Natural killer cell (primary cell): Measurements from ENCODE around the gene PLCB4. TPM values are rescaled to one million over a fixed set of nuclear protein-coding genes. Genes with fewer than 3 reads are reported as not detected.

Source experiments
- ATAC-seq, 3 donors: fragments of 150-1000 bp in 2 of 3; fragments of 200-7000 bp in 1 of 3; cut with Tn5 transposase; 1 replicate in 1 of 3; 2 replicates in 2 of 3; pipeline ENCODE4 v1.10.0; 2021; ENCODE audit warnings: mild to moderate bottlenecking in 2 of 3, moderate library complexity in 2 of 3
- DNase-seq, 2 donors: peaks; one replicate each; pipeline versions ENCODE4 v3.0.0 to v3.0.0-alpha.2; 2013 to 2021; ENCODE audit warnings: mixed read lengths in 1 of 2
- H3K27ac ChIP-seq: one replicate; pipeline ENCODE4 v1.5.1; 2013; ENCODE audit warnings: mild to moderate bottlenecking, low read length
- H3K27me3 ChIP-seq: one replicate; pipeline ENCODE4 v1.6.1; 2013; ENCODE audit warnings: low read length; ENCODE audit not compliant: control insufficient read depth, insufficient read depth
- H3K36me3 ChIP-seq: one replicate; pipeline ENCODE4 v1.6.1; 2013; ENCODE audit warnings: low read length; ENCODE audit not compliant: control insufficient read depth, insufficient read depth
- H3K4me1 ChIP-seq: one replicate; pipeline ENCODE4 v1.6.1; 2013; ENCODE audit warnings: low read length; ENCODE audit not compliant: control insufficient read depth, insufficient read depth
- H3K4me3 ChIP-seq: one replicate; pipeline ENCODE4 v1.5.1; 2013; ENCODE audit warnings: low read length
- H3K9me3 ChIP-seq: one replicate; pipeline ENCODE4 v1.6.1; 2013; ENCODE audit warnings: low read length; ENCODE audit not compliant: control insufficient read depth, insufficient read depth
- H3K27ac Mint-ChIP-seq, 2 donors: one replicate each; pipeline ENCODE4 v1.8.0; 2022; ENCODE audit warnings: mild to moderate bottlenecking in 2 of 2, mixed read lengths in 2 of 2, moderate library complexity in 1 of 2
- H3K27me3 Mint-ChIP-seq, 2 donors: one replicate each; pipeline ENCODE4 v1.8.0; 2022; ENCODE audit warnings: low read depth in 2 of 2, mixed read lengths in 2 of 2
- H3K36me3 Mint-ChIP-seq: one replicate; pipeline ENCODE4 v1.8.0; 2022; ENCODE audit warnings: mixed read lengths
- H3K4me1 Mint-ChIP-seq, 2 donors: one replicate each; pipeline ENCODE4 v1.8.0; 2022; ENCODE audit warnings: mixed read lengths in 2 of 2
- H3K4me3 Mint-ChIP-seq: one replicate; pipeline ENCODE4 v1.8.0; 2022; ENCODE audit warnings: mild to moderate bottlenecking, moderate library complexity, mixed read lengths
- H3K9me3 Mint-ChIP-seq, 2 donors: one replicate each; pipeline ENCODE4 v1.8.0; 2022; ENCODE audit warnings: mixed read lengths in 2 of 2
- WGBS: methylation state at CpG from one replicate; pipeline ENCODE4 v1.1.7; 2013; ENCODE audit warnings: missing lambda C conversion rate; ENCODE audit not compliant: insufficient coverage; 5-methylcytosine and 5-hydroxymethylcytosine counted together
- intact Hi-C: fragments of 100-400 bp; cut with micrococcal nuclease; formaldehyde crosslinking; loops from one replicate; pipeline ENCODE4 v1.14.2; 2022
- total RNA-seq, 4 donors: library from RNA; stranded (reverse); fragments of 120-200 nt in 1 of 4; gene quantifications; one replicate each; pipeline versions ENCODE4 v1.2.3 to v1.2.4, GENCODE V29; 2013 to 2022
- TF ChIP-seq, protein P1 (sequence below): fragments of 200-600 bp; IDR thresholded peaks from one replicate; pipeline ENCODE4 v1.8.0; 2022; ENCODE audit warnings: antibody characterized with exemption

The PLCB4 gene
- total RNA-seq, 3 donors from 2014 or later (not counting 1 experiment from before 2014, with no cell fraction given), result 0.05 to 0.40 TPM; not detected in 1

DNA sequence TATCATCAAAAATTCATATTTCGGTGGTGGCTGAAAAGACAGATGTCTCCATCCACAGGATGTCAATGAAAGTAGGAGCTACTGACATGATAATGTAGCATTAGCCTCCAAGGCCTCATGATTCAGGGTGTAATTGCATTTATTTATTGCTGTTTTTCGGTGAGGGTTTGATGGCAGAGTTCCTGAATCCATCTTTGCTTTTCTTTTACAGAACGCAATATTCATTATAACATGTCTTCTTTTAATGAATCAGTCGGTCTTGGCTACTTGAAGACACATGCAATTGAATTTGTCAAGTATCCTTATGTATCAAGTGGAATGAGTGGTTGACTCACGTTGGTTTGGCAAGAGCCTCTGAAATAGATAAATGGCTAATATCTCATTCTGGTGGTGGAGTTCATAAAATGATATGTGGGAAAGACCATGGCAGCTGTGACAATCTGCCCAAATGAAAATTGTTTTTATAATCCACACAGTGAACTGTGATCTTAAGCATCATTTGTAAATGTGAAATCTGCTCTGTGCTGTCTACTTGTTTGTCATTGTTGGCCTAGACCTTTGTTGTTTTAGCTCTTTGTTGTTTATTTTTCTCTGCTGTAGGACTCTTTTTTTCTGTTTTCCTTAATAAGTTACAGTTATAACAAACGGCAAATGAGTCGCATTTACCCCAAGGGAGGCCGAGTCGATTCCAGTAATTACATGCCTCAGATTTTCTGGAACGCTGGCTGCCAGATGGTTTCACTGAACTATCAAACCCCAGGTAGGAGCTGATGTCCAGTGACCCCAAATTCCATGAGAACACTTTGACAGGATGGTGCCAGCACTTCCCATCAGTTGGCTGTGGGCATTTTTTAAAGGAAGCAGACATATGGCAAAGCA, 339.8 kb downstream of the PLCB4 start:
- WGBS, result 87% methylated on average over 9 of the region's 10 CpGs
- Histone ChIP-seq H3K27me3 (no peaks in the 10 kb centered on the region), H3K36me3 (no peaks in the 10 kb centered on the region), H3K27ac (no peak overlapping the region), H3K9me3 (no peaks in the 10 kb centered on the region), H3K4me3 (no peak overlapping the region), H3K4me1 (no peaks in the 10 kb centered on the region)
- H3K4me1 Mint-ChIP-seq, result no peaks in the 10 kb centered on the region
- TF ChIP-seq, protein P1, sequence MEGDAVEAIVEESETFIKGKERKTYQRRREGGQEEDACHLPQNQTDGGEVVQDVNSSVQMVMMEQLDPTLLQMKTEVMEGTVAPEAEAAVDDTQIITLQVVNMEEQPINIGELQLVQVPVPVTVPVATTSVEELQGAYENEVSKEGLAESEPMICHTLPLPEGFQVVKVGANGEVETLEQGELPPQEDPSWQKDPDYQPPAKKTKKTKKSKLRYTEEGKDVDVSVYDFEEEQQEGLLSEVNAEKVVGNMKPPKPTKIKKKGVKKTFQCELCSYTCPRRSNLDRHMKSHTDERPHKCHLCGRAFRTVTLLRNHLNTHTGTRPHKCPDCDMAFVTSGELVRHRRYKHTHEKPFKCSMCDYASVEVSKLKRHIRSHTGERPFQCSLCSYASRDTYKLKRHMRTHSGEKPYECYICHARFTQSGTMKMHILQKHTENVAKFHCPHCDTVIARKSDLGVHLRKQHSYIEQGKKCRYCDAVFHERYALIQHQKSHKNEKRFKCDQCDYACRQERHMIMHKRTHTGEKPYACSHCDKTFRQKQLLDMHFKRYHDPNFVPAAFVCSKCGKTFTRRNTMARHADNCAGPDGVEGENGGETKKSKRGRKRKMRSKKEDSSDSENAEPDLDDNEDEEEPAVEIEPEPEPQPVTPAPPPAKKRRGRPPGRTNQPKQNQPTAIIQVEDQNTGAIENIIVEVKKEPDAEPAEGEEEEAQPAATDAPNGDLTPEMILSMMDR, result no peak
- no peak overlapping the region for H3K4me3 Mint-ChIP-seq
- H3K36me3 Mint-ChIP-seq, result no peaks in the 10 kb centered on the region
- DNase-seq (no peak), ATAC-seq (no peak)
- no peak overlapping the region for H3K27ac Mint-ChIP-seq
- H3K9me3 Mint-ChIP-seq, result no peaks in the 10 kb centered on the region
- H3K27me3 Mint-ChIP-seq, result no peaks in the 10 kb centered on the region
- intact Hi-C loops, result loop anchor here (2.0 to 10.0 kb wide), 3 partner anchors 202 to 1019 kb away; no protein-coding TSS in a partner anchor

DNA sequence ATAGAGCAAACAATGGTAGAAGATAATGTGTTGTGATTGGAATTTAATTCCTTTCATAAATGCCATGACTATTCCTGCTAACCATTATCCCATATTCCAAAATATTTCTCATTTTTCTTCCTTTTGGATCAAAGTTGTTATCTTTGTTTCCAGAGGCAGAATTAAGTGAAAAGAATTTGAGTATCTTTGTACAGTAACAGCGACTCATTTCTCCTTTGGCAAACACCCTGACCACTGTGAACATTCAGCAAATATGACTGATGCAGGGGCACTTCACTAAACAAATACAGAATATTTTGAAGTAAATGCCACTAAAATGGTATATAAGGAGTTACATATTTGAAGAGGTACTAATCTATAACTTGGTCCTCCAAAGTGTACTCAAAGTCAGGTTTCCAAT, 340.5 kb downstream of the PLCB4 start:
- no peak for DNase-seq
- no peaks in the 10 kb centered on the region for H3K36me3 Mint-ChIP-seq
- WGBS, result no CpG with 5 or more reads among the region's 1 CpG
- no peaks in the 10 kb centered on the region for H3K27me3 Mint-ChIP-seq
- H3K9me3 ChIP-seq, result no peaks in the 10 kb centered on the region
- TF ChIP-seq, protein P1, result no peak
- H3K27ac ChIP-seq, result no peak overlapping the region
- H3K27ac Mint-ChIP-seq, result no peak overlapping the region
- H3K27me3 ChIP-seq, result no peaks in the 10 kb centered on the region
- H3K4me1 ChIP-seq, result no peaks in the 10 kb centered on the region
- intact Hi-C loops, result loop anchor here (2.0 to 10.0 kb wide), 3 partner anchors 201 to 1018 kb away; no protein-coding TSS in a partner anchor
- no peak overlapping the region for H3K4me3 Mint-ChIP-seq
- no peaks in the 10 kb centered on the region for H3K4me1 Mint-ChIP-seq
- H3K36me3 ChIP-seq, result no peaks in the 10 kb centered on the region
- H3K4me3 ChIP-seq, result no peak overlapping the region
- no peak for ATAC-seq
- H3K9me3 Mint-ChIP-seq, result no peaks in the 10 kb centered on the region

DNA sequence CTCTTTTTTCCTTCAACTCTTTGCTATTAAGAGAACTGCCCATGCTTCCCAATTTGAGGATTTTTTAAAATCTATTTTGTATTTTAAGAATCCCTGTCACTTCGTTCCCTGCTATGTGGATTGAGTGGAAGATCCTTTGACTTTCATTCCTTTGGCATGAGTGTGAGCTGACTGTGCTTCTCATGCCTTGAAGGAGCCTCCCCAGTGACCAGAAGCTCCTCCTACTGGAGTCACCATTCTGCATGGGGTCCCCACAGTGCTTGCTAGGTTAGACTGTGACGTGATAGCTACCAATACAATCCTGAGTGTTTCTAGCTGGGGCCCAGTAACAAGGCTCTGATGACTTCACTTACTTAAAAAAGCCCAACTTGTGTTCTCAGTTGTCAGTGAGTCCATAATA, 341.1 kb downstream of the PLCB4 start:
- H3K4me1 ChIP-seq, result no peaks in the 10 kb centered on the region
- H3K36me3 ChIP-seq, result no peaks in the 10 kb centered on the region
- DNase-seq (no peak), ATAC-seq (no peak)
- TF ChIP-seq, protein P1, result no peak
- no peak overlapping the region for H3K27ac ChIP-seq
- no peaks in the 10 kb centered on the region for H3K27me3 Mint-ChIP-seq
- no peak overlapping the region for H3K4me3 ChIP-seq
- no peaks in the 10 kb centered on the region for H3K4me1 Mint-ChIP-seq
- no peak overlapping the region for H3K4me3 Mint-ChIP-seq
- H3K27me3 ChIP-seq, result no peaks in the 10 kb centered on the region
- H3K27ac Mint-ChIP-seq, result no peak overlapping the region
- 64% methylated on average over 2 of the region's 2 CpGs for WGBS
- no peaks in the 10 kb centered on the region for H3K9me3 ChIP-seq
- no peaks in the 10 kb centered on the region for H3K36me3 Mint-ChIP-seq
- intact Hi-C loops, result loop anchor here (2.0 to 10.0 kb wide), 3 partner anchors 201 to 1017 kb away; no protein-coding TSS in a partner anchor
- no peaks in the 10 kb centered on the region for H3K9me3 Mint-ChIP-seq
